HG03575 (cell line): ENCODE results near the gene AIPL1.

Experiments used
- ATAC-seq: cut with Tn5 transposase; IDR thresholded peaks from one replicate; pipeline ENCODE4 v1.9.1; 2021; ENCODE audit not compliant: unreplicated experiment, insufficient number of reproducible peaks, low FRiP score; ENCODE audit errors: extremely low read depth

The AIPL1 gene

DNA sequence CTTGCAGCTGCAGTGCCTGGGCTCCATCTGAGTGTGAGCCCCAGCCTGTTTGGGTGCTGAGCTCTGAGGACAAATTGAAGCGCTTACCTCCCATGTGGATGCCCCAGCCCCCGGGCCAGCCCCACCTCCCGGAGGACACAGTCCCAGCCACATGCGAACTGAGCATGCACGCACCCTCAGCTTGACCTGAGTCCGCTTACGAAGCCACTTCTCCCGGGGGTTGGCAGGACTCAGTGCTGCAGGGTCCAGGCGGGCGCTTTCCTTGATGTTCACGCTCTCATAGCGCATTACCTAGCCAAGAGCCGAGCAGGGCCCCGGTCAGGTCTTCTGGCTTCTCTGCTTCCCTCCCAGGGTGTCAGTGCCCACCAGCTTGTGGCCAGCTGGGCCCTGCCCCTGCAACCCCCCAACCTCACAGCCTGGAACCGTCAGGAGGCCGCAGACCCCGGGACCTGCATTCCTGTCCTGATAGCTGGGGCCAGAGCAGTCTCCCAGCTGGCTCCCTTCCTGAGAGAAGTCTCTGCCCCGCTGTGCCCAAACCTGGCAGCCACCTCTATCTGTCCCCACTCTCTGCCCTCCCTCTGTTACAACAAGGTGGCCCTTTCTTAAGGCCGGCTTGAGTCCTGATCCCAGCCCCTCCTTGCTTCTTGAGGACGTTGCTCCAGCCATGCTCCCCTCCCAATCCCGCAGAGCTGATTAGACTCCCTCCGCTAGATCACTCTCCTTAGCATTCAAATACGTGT, 33.3 kb upstream of the AIPL1 start:
- ATAC-seq, result no peak

GRCh38 chr17:6467567-6467966, 32.6 kb upstream of the AIPL1 start:
- no peak for ATAC-seq

DNA sequence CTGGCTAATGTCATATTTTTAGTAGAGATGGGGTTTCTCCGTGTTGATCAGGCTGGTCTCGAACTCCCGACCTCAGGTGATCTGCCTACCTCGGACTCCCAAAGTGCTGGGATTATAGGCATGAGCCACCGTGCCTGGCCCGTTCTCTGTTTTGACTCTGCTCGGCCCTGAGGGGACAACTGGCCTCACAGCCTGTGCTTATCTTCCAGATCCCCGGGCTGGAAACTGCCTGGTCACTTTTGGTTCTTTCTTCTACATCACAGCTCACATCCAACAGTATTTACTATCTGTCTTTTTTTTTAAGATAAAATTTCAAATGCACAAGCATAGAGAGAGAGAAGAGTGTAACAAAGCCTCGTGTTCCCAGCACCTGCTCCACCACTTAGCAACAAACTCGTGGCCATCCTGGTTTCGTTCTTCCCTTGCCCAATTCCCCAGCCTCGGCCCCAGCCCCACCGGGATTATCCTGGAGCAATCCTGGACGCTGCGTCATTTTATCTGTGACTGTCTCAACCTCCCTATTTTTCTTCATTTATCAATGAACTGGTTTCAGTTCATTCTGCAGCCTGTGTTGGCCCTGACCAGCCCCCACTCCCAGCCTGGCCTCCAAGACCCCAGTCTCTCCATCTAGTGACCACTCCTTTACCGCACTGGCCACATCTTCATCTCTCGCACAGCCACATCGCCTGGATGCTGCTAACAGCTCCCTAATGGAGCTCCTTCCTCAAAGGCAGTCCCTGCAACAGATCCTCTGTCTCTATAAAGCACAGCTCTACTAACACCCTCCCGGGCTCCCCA, 30.5 kb upstream of the AIPL1 start:
- ATAC-seq, result no peak

DNA sequence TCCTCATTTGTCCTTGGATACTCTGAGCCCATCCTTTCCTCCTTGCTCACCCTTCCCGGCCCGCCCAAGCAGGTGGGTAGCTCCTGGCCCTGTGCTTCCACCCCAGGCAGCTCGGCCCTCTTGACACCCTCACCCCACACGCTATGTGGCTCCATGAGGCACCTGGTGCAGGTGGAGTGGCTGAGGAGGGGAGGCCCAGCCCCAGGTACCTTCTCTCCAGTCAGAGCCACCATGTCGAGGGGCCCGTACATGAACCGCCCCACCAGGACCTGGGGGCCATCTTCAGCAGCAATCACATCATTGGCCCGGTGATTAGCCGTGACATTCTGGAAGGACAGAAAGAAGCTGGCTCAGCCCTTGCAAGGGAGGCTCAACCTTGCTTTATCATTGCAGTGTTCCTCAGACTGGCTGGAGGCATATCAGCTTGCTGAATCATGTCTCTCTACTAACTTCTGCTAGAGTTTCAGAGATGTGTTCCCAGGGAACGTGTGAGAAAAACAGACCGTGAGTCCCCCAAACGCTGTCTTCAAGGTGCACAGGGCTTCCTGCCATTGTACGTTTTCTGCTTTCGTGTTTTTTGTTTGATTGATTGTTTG, 29.6 kb upstream of the AIPL1 start:
- ATAC-seq, result no peak

GRCh38 chr17:6463616-6464445, 28.9 kb upstream of the AIPL1 start:
- no peak for ATAC-seq

- ATAC-seq, result no peak
Measured at GRCh38 chr17:6462692-6463091, 27.8 kb upstream of the AIPL1 start.

DNA sequence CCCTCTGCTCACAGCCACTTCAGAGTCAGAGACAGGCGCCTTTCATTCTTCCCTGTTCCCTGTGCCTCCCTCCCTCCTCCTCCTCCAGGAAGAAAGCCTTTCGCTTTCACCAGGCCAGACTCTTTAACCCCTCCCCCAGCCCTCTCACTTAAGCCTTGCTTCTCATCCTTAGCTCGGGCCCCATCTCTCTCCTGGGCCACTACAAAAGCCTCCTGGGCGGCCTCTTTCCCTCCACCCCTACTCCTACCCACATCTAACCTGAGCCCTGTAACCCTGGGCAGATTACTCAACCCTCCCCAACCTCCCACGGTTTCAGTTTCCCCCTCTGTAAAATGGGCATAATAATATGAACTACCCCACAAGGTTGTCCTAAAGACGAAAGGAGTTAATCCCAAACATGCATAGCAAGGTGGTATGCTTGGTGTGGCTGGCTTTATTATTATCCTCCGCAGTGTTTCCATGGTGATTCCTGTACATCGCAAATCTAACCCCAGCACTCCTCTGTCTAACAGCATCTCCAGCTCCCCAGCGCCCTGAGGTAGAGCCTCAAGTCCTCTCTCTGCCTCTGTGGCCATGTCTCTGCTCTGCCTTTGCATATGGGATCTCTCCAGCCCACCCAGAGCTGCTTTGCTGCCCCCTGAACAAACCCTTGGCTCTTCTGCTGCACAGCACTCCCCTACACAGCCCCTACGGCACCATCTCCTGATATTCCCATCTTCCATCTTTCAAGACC, 27.0 kb upstream of the AIPL1 start:
- no peak for ATAC-seq

DNA sequence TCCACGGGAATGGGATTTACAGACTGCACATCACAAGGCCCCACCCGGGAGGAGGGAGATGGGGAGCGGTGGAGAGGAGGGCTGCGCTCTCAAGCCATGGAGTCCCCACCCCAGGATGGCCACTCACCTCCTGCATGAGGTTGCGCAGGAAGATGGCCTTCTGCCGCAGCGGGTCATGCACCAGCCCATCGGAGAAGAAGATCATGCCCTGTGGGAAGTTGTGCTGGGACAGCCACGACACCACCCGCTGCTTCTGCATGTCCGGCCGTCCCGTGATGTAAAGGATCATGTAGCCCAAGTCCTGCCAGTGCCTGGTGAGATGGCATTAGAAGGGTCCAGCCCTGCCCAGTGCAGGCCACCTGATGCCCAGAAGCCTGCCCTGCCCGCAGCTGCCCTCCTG, 26.3 kb upstream of the AIPL1 start:
- ATAC-seq, result no peak

DNA sequence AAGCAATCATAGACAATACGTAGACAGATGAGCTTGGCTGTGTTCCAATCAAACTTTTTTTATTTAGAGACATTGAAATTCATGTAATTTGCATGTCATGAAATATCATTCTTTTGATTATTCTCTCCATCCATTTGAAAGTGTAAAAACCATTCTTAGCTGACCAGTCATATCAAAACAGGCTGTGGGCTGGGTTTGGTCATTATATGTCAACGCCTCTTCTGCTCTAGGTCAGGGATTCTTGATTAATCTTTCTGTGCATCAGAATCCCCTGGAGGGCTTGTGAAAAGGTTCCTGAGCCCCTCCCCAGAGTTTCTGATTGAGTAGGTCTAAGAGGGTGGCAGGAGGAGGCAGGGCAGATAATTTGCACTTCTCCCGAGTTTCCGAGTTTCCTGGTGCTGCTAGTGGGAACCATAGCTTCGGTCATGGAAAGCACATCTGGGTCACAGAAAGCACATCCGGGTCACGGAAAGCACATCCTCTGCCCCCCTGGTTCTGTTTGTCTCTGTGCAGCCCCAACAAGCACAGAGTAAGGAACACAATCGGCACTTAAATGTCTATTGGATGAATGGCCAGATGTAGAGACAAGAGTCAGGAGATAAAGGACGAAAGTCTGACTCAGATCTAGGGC, 25.7 kb upstream of the AIPL1 start:
- no peak for ATAC-seq

- ATAC-seq, result no peak
Measured at GRCh38 chr17:6458460-6458950, 23.6 kb upstream of the AIPL1 start.

GRCh38 chr17:6457688-6458459, 23.0 kb upstream of the AIPL1 start:
- no peak for ATAC-seq

- no peak for ATAC-seq
Measured at GRCh38 chr17:6456914-6457687, 22.2 kb upstream of the AIPL1 start.

GRCh38 chr17:6456321-6456720, 21.4 kb upstream of the AIPL1 start:
- no peak for ATAC-seq

DNA sequence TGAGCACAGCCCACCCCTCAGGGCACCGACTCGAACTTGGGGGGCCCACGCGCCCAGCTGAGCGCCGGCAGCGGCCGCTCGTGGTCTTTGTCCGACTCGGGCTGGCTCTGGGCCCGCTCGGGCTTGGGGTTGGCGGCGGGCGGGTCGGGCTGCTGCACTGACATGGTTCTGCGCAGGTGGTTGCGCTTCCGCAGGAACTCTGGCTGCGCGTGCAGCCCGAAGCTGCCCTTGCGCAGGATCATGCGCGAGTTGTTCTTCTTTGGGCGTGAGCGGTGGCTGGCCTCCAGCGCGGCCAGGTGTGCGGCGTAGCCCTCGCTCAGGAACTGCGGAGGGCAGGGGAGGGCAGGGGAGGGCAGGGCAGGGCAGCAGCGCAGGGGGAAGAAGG, 20.4 kb upstream of the AIPL1 start:
- ATAC-seq, result no peak

GRCh38 chr17:6454495-6455320, 19.8 kb upstream of the AIPL1 start:
- no peak for ATAC-seq
